ENCODE data around the gene PPP1R14C. TPM values are rescaled to one million over a fixed set of nuclear protein-coding genes. Genes with fewer than 3 reads are reported as not detected.

The PPP1R14C gene
- polyA plus RNA-seq, 1 donor (not counting 4 experiments of a cell fraction or from before 2014, with no cell fraction given): 50.6 TPM

- Histone ChIP-seq H3K9ac (ENCODE audit: control insufficient read depth, extremely low read depth, insufficient read depth, low read length) (no peak overlapping the region), H2AFZ (ENCODE audit: control insufficient read depth, low read length) (peak overlapping the region; percentile 47), H4K20me1 (ENCODE audit: control insufficient read depth, extremely low read depth, insufficient read depth, low read length) (no peaks in the 10 kb centered on the region), H3K4me2 (ENCODE audit: control insufficient read depth, extremely low read depth, insufficient read depth, low read depth, low read length) (peak overlapping the region; percentile 23), H3K9me1 (ENCODE audit: control insufficient read depth, extremely low read depth, insufficient read depth, low read length) (no peaks in the 10 kb centered on the region), H3K9me3 (ENCODE audit: control insufficient read depth, low read depth, low read length) (no peaks in the 10 kb centered on the region), H3K36me3 (ENCODE audit: control insufficient read depth in 2 of 2, extremely low read depth in 1 of 2, insufficient read depth in 2 of 2, low read length in 2 of 2) (no peaks in the 10 kb centered on the region), H3K27me3 (ENCODE audit: control insufficient read depth, extremely low read depth, insufficient read depth, low read length) (no peaks in the 10 kb centered on the region), H3K4me1 (ENCODE audit: control insufficient read depth, extremely low read depth, insufficient read depth, low read length) (peaks cover 34% of the 10 kb centered on the region), H3K79me2 (ENCODE audit: control insufficient read depth, insufficient read depth, low read length) (no peaks in the 10 kb centered on the region), H3K4me3 (ENCODE audit: control insufficient read depth in 2 of 3, extremely low read depth in 1 of 3, insufficient read depth in 2 of 3, low read depth in 1 of 3, low read length in 3 of 3) (no peak overlapping the region), H3K27ac (ENCODE audit: control insufficient read depth, insufficient read depth, low read length) (no peak overlapping the region)
- no peak for TF ChIP-seq EZH2 (IDR thresholded peaks at IDR 0.05; ENCODE audit: low read length)
- no peak for TF ChIP-seq CTCF (optimal IDR thresholded peaks at IDR 0.05 in 1 of 3, IDR thresholded peaks at IDR 0.05 in 1 of 3, conservative IDR thresholded peaks at IDR 0.05 in 1 of 3; ENCODE audit: extremely low read depth in 1 of 3, insufficient read depth in 2 of 3, low read length in 3 of 3)
- FAIRE-seq (peak; percentile 67), DNase-seq (ENCODE audit: low read depth, low spot score) (no peak)
- dilution Hi-C loops (cut with MboI; ENCODE audit: extremely low pct_ligation_motif_present, low sequenced_read_pairs): no loop called here
These were observed 134.3 kb downstream of the PPP1R14C start for GRCh38 chr6:150276937-150277742.

- no peak overlapping the region for H2AFZ ChIP-seq (ENCODE audit: control insufficient read depth, low read length)
- H3K79me2 ChIP-seq (ENCODE audit: control insufficient read depth, insufficient read depth, low read length): no peaks in the 10 kb centered on the region
- H3K4me3 ChIP-seq (ENCODE audit: control insufficient read depth in 2 of 3, extremely low read depth in 1 of 3, insufficient read depth in 2 of 3, low read depth in 1 of 3, low read length in 3 of 3): no peak overlapping the region
- H4K20me1 ChIP-seq (ENCODE audit: control insufficient read depth, extremely low read depth, insufficient read depth, low read length): no peaks in the 10 kb centered on the region
- H3K4me2 ChIP-seq (ENCODE audit: control insufficient read depth, extremely low read depth, insufficient read depth, low read depth, low read length): no peak overlapping the region
- no peaks in the 10 kb centered on the region for H3K36me3 ChIP-seq (ENCODE audit: control insufficient read depth in 2 of 2, extremely low read depth in 1 of 2, insufficient read depth in 2 of 2, low read length in 2 of 2)
- dilution Hi-C loops (cut with MboI; ENCODE audit: extremely low pct_ligation_motif_present, low sequenced_read_pairs): no loop called here
- H3K27ac ChIP-seq (ENCODE audit: control insufficient read depth, insufficient read depth, low read length): no peak overlapping the region
- no peak overlapping the region for H3K9ac ChIP-seq (ENCODE audit: control insufficient read depth, extremely low read depth, insufficient read depth, low read length)
- no peaks in the 10 kb centered on the region for H3K27me3 ChIP-seq (ENCODE audit: control insufficient read depth, extremely low read depth, insufficient read depth, low read length)
- TF ChIP-seq EZH2 (IDR thresholded peaks at IDR 0.05; ENCODE audit: low read length): no peak
- no peak for TF ChIP-seq CTCF (optimal IDR thresholded peaks at IDR 0.05 in 1 of 3, IDR thresholded peaks at IDR 0.05 in 1 of 3, conservative IDR thresholded peaks at IDR 0.05 in 1 of 3; ENCODE audit: extremely low read depth in 1 of 3, insufficient read depth in 2 of 3, low read length in 3 of 3)
- no peaks in the 10 kb centered on the region for H3K9me3 ChIP-seq (ENCODE audit: control insufficient read depth, low read depth, low read length)
- DNase-seq (ENCODE audit: low read depth, low spot score) (no peak), FAIRE-seq (no peak)
- no peaks in the 10 kb centered on the region for H3K9me1 ChIP-seq (ENCODE audit: control insufficient read depth, extremely low read depth, insufficient read depth, low read length)
- H3K4me1 ChIP-seq (ENCODE audit: control insufficient read depth, extremely low read depth, insufficient read depth, low read length): peaks cover 20% of the 10 kb centered on the region
These were observed 136.7 kb downstream of the PPP1R14C start for GRCh38 chr6:150279533-150279932.

Data from keratinocyte (primary cell).